ENCODE results near the gene GALP.
"Not testable (repeated sequence)": the region's sequence is repeated elsewhere in the genome, so short reads cannot be mapped to it uniquely, and the experiment has no call there.

Gene GALP

DNA sequence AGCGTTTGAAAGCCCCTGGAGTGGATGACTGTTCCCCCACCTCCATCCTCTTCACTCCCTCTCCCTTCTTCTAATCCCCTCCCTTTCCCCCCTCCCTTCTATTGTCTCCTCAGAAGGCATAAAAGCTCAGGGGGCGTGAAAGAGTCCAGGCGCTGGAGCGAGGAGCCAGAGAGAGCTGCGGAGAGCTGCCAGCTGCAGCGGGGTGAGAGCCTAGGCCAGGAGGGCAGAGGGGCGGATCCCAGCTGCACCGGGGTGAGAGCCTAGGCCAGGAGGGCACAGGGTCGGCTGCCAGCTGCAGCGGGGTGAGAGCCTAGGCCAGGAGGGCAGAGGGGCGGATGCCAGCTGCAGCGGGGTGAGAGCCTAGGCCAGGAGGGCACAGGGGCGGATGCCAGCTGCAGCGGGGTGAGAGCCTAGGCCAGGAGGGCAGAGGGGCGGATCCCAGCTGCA, at the start of gene GALP:
Gene GALP, plus strand, starts transcription at position 148 of the 447 bp plus-strand sequence. CDS start 1,101 bp downstream, outside the sequence.
- DNase-seq (ENCODE audit: low spot score) = not testable (repeated sequence)

DNA sequence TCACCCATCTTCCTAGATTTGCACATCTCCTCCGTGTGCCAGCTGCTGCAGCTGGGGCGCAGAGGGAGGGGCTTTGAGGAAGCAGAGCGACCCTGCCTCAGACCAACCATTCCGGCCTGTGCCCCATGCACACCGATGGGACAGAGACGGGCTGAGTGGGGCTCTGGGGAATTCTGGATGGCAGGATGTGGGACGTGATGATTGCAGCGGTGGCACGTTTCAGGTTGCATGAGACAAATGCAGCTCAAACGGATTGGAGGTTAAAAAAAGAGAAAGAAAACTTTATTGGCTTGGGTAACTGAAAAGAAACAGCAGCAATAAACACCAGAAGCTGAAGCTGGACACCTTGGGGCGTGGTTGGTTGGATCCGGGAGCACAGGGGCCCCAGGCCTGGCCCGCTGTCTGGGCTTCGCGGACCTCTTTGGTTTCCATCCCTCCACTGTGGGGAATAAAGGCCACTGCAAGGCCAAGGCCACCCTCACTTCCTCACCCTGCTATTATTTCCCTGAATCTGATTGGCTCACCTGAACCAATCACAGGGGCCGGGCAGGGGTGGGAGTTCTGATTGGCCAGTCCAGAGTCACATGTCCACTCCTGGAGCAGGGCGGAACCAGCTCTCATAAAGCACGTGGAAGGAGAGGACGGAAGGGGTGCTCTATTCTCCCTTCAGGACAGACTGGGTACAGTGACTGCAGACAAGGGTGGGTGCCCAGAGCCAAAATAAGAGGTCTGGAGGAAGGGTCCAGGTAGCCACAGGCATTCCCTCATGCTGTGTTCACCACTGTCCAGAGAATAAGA, 48.6 kb upstream of the GALP start:
- no peak for DNase-seq (ENCODE audit: low spot score)

DNA sequence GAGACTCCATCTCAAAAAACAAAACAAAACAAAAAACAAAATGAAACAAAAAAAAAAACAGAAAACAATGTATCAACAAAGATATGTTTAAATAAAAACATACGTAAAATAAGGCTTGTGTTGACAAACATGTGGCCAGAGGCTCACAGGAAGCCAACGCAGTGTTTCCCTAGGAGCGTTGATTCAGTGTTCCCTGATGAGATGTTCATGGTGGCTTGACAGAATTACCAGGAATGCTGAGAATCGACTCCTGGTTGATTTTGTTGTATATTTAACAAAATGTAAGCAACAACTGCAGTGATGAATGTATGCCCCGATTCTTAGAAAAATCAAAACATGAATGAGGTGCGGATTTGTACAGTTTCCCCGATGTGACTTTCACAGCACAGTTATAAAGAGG, 45.8 kb upstream of the GALP start:
- no peak for DNase-seq (ENCODE audit: low spot score)

DNA sequence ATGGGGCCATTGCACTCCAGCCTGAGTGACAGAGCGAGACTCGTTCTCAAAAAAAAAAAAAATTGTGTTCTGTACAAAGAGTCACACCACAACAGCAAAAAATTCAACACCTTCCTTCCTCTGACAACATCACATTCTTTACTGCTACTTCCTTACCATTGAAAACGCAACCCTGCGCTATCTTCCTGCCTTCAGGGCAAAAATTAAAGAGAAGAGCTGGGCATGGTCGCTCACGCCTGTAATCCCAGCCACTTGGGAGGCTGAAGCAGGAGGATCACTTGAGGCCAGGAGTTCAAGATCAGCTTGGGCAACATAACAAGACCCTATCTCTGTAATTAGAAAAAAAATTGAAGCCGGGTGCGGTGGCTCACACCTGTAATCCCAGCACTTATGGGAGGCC, 44.2 kb upstream of the GALP start:
- no peak for DNase-seq (ENCODE audit: low spot score)

DNA sequence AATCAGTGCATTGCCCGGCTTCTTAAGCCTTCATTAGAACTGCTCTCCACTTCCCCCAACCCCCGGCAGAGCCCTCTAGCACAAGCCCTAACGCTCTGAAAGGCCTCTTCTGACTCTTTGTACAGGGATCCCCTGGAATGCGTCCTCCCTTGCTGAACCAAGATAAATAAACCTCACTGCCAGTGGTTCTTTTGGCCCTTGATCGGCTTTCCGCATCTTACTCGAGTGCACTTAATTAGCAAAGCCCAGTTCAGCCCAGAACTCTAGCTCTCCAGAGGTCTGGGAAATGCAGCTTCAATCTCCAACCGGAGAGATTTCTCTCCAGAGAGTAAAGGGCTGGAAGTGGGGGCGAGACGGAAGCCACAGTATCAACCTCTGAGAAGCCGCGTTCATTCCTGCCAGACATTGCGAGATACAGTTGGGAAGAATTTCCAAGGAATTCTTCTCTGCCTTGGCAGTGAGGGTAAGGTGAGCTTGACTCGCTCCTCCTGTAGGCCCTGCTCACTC, 43.4 kb upstream of the GALP start:
- no peak for DNase-seq (ENCODE audit: low spot score)

DNA sequence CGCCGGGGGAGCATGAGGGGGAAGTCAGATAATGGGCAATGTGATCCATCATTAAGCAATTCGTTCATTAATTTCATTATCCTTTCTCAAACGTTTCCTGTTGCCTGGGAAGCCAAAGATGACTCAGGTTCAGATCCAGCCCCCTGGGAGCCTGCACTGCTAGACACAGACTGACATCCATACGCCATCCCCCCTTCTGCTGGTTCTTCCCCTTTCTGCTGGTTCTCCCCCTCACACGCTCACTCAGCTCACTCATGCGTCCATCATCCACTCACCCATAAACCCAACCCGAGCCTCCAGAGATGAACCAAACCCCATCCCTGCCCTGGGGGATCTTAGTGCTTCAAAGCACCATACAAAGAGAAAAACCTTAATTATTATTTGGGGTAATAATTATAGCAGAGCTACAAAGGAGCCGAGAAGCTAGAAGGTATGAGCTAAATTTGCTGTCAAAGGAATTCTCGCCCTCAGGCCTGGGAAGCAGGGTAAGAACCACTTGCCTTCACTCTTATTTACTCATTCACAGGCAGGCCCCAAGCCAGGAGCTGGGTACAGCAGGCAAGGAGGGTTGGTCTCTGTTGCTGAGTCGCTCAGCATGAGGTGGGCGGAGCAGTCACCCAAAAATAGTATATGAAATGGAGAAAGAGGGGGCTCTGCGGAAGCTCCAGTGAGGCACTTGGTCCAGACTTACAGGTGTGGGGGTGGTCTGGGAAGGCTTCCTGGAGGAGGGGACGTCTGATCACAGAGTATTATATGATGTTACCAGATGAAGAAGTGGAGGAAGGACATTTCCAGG, 41.8 kb upstream of the GALP start:
- DNase-seq (ENCODE audit: low spot score) = peak; percentile 45

DNA sequence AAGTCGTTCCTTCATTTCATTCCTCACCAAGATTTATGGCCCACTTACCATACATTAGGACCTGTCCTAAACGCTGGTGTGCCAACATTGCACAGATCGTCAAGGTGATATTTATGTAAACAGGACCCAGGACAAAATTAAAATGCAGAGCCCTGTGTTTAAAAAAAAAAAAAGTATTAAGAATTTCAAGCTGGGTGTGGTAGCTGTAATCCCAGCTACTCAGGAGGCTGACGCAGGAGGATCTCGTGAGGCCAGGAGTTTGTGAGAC, 41.2 kb upstream of the GALP start:
- DNase-seq (ENCODE audit: low spot score) = no peak

DNA sequence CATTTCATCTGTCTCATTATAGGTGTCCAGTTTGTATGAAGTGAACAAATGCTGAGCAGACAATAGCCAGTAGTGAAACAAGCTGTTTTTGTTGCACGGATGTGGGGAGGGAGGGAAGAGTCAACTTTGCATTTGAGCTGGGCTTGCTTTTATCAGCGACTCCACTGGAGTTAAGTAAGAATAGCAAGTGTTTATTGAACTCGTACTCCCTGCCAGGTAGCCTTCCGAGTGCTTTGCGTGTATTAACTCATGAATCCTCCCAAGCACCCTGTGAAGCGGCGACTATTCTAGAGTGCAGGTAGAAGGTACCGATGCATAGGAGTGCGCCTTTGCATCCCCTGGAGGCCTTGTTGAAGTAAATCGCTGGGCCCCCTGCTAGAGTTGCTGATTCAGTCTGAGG, 39.4 kb upstream of the GALP start:
- DNase-seq (ENCODE audit: low spot score) = no peak

DNA sequence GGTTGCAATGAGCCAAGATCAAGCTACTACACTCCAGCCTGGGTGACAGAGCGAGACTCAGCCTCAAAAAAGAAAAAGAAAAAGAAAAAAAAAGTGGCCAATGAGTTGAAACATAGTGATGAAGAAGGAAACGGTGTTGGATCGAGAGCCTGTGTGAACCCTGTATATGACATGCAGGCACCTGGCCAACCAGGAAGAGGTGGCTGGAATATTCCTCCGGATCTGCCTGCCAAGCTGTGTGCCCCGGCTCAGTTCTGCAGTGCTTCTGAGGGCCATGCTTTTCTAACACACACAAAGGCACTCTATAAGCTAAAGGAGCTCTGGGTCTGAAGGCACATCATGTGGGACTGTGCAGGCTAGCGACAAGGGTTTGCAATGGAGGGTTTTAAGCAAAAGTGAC, 38.4 kb upstream of the GALP start:
- DNase-seq (ENCODE audit: low spot score) = no peak

DNA sequence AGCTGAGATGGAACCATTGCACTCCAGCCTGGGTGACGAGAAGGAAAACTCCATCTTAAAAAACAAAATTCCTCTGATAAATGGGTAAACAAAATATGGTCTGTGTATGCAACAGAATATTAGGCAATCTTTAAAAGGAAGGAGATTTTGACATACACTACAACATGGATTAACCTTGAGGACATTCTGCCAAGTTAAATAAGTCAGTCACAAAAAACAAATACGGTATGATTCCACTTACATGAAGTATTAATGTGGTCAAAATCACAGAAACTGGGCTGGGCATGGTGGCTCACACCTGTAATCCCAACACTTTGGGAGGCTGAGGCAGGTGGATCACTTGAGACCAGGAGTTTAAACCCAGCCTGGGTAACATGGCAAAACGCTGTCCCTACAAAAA, 37.7 kb upstream of the GALP start:
- DNase-seq (ENCODE audit: low spot score) = no peak

DNA sequence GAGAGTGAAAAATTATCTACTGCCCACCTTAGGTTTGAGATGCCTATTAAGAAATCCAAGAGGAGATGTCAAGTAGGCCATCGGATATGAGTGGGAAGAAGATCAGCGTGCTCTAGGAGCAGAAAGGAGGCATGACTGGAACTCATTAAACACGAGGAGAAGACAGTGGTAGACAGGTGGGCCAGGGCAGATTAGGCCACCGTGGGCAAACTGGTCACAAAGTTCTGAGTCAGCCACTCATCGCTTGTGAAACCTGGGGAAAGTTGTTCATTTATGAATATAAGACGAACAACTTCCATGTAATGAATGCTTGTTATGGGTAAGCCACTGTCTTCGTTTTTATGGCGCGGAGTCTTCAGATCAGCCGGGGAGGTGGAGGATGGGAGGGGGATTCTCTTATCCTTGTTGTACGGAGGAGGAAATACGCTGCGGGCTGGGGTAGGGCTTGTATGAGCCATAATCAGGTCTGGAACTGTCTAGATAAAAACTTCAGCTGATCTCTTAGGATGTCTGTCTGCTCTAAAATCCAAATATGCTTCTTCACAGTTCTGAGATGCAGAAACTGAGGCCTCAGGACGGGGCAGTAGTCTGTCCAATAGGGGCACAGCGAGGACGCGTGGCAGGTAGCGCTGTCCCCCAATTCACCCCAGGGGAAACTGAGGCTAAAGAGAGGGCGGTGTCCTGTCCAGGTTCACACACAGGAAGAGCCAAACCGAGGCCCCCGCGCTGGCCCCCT, 35.8 kb upstream of the GALP start:
- peak; percentile 41 for DNase-seq (ENCODE audit: low spot score)

DNA sequence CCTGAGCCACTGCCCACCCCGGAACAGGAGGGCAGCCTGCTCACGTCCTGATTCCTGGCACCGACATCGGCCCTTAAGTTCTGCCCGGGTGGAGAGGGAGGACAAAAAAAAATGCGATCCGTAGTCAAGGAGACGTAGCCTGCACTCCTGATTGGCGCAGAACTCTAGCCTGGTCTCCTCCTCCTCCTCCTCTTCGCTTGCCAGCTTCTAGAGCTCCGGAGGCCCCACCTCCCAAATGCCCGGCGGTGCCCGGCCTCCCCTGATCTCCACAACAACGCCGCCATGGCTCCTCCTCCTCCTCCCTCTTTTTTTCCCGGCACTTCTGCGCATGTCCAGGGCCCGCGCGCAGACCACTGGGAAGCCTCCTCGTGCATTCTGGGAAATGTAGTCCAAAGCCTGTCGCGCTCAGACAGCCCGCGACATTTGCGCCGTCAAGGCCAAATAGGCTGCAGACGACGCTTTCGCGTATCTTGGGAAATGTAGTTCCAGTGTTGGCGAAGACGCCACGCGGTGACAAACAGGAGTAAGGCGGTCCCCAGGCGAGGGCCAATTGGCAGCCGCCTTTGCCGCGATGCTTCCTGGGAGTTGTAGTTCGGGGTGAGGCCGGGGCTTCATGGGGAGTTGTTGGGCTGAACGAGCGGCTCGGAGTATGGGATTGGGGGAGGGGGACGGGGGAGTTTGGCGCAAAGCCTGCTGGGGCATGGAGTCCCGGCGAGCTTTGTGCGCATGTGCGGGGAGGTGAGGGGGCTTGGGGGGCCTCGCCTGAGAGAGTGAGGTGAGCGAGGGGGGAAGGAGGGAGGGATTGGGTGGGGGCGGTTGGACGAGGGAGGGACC, 35.0 kb upstream of the GALP start, which contains the start of gene ZNF444:
Gene ZNF444, plus strand, starts transcription at position 705 of the 834 bp plus-strand sequence. CDS start 5,625 bp downstream, outside the sequence.
- DNase-seq (ENCODE audit: low spot score) = peak; percentile 99

DNA sequence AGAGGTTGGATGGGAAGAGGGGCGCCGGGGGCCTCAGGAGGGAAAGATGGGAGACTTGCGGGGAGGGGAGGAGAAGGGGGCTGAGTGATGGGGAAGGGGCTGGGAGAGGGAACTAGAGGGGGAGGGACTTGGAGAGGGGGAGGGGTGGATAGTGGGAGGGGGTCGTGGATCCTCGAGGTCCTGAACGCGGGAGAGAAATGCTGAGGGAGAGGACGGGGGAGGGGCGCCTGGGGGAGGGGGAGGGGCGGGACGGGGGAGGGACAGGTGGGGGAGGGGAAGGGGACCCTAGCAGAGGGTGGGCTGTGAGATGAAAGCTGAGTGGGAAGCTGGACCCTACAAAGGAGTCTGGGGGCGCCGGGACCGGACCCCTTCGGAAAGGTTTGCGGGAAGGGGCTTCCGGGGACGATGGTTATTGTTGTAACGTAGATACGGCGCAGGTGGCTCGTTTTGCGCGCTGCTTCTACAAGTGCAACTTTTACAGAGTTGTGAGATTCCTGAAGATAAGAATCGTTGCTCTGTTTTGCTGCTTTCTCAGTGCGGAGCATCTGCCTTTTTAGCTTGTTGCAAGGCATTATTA, 34.3 kb upstream of the GALP start:
- DNase-seq (ENCODE audit: low spot score) = no peak

DNA sequence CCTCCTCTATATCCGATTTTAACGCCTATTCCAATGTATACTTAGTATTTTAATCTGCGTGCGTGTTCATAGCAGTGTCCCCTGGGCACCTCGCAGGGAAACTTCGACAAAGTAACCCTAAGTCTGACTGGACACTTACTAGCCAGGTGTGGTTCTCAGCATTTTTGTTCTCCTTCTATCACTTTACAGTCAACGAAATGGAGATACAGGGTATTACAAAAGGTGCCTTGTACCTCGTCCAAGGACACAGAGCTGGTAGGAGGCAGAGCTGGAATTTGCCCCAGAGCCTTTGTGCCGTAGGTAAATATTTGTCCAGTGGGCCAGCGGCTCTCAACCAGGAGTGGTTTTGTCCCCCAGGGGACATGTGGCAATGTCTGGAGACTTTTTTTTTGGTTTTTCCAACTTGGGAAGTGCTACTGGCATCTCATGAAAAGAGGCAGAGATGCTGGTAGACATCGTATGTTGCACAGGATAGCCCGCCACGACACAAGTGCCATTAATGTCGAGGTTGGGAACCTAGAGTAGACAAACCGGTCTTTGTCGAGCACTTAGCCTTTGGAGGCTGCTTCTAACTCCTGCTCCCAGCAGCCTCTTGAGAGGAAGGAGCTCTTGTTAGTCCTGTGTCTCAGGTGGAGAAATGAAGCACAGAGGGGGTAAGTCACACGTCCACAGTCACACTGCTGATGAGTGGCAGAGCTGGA, 33.6 kb upstream of the GALP start:
- DNase-seq (ENCODE audit: low spot score) = no peak

DNA sequence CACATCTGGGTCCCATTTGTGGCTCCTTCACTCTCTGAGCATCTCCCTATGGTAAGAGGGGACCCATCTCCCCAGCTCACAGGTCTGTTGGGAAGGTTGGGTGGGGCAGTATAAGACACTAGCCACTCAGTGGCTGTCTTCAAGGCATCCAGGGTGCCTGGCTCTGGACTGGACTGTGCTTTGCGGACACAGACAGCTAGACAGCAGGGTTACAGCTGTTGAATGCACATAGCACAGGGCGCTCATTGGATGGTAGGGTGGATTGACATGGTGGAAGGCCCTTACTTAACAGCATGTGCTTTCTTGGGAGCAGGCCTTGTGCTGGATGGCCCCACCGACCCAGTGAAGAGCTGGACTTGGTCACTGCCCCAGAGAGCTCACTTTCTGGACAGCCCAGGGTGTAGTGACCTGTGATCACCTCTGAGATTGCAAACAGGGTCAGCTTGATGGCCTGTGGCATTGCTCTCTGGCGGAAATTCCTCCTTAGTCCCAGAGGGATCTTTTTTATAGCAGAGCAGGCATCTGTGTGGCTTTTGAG, 32.8 kb upstream of the GALP start:
- DNase-seq (ENCODE audit: low spot score) = no peak

DNA sequence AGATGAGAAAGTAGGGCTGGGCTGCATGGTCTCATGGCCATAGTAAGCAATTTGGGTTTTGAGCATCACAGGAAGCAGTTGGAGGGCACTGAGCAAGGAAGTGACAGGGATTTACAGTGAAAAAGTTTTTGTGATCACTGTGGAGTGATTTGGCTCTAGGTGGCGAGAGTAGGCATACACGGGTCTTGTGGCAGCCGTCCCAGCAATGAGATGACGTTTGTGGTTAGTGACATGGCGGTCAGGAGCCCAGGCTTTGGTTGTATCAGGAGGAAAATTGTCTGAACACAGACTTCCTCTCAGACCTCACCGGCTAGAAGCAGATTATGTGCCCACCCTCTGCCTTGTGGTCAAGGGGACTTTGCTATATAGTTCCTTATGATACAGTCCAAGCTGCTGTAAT, 31.4 kb upstream of the GALP start:
- DNase-seq (ENCODE audit: low spot score) = no peak

DNA sequence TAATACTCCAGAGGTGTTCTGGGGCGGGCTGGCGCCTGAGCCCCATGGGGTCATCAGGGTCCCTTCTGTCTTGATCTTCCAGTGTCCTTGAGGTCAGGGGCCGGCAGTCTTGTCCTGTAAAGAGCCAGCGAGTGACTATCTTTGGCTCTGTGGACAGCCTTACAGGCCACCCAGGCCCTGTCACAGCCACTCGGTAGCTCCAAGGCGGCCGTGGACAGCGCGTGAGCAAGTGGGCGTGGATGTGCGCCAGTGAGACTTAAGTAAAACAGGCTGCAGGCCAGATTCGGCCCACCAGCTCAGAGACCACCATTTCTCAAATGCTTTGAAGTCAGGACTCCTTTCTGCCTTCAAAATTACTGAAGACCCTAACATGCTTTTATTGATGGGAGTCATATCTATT, 31.0 kb upstream of the GALP start:
- no peak for DNase-seq (ENCODE audit: low spot score)

DNA sequence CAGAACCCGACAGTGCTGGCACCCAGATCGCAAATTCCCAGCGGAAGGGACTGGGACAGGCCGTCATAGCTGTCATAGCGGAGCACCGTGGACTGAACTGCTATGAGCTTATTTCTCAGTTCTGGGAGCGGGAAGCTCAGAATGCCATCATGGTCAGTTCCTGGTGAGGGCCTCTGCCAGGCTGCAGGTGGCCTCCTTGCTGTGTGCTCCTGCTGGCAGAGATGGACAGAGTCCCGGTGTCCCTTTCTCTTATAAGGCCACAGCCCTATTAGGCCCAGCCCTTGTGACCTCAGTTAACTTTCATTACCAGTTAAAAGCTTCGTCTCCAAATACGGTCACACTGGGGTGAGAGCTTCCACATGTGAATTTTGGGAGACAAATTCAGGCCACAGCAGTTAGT, 30.1 kb upstream of the GALP start:
- no peak for DNase-seq (ENCODE audit: low spot score)

DNA sequence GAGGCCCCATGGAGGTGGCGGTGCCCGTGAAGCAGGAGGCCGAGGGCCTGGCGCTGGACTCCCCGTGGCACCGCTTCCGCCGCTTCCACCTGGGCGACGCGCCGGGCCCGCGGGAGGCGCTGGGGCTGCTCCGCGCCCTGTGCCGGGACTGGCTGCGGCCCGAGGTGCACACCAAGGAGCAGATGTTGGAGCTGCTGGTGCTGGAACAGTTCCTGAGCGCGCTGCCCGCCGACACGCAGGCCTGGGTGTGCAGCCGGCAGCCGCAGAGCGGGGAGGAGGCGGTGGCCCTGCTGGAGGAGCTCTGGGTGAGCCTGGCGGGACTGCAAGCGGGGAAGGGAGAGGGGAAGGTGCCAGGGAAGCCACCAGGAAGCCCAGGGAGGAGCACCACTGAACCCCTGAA, 28.9 kb upstream of the GALP start:
- no peak for DNase-seq (ENCODE audit: low spot score)

DNA sequence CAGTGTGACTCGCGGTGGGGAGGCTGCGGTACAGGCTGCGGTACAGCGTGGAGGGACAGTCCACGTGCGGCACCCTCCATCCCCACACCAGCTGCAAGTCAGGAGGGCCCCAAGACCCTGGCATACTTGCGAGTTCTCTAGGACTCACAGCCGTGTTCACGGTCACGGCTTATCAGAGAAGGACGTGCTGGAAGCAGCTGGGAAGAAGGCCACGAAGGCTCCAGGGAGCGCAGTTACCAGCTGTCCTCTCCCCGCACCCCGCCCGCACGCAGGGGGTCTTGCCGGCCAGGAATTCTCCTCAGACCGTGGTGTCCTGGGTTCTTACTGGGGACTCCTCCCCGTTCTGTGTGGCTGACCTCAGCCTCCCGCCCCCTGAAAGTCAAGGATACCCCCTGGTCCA, 28.5 kb upstream of the GALP start:
- DNase-seq (ENCODE audit: low spot score) = no peak

All from hematopoietic multipotent progenitor cell treated with erythropoietin and hydrocortisone succinate and interleukin-3 and kit ligand, for 15 days (in vitro differentiated cells).